GM21447 (cell line): ENCODE results near the gene MAP6D1.

Experiments
- ATAC-seq: cut with Tn5 transposase; IDR thresholded peaks from one replicate; pipeline ENCODE4 v1.9.1; 2021; ENCODE audit not compliant: unreplicated experiment

MAP6D1 gene

GRCh38 chr3:183825456-183826161 is at the start of gene MAP6D1:
TSS of gene MAP6D1 (minus strand) at chr3:183825577. CDS start at chr3:183825547, 30 bp downstream.
- peak; percentile 46 for ATAC-seq

- no peak for ATAC-seq
Measured at GRCh38 chr3:183873914-183874313, 48.5 kb upstream of the MAP6D1 start.

- no peak for ATAC-seq
Measured at GRCh38 chr3:183871541-183871940, 46.2 kb upstream of the MAP6D1 start.

GRCh38 chr3:183870563-183870962 is 45.2 kb upstream of the MAP6D1 start:
- no peak for ATAC-seq

- no peak for ATAC-seq
Measured at GRCh38 chr3:183868796-183869195, 43.4 kb upstream of the MAP6D1 start.

GRCh38 chr3:183862610-183863009 is 37.2 kb upstream of the MAP6D1 start:
- ATAC-seq = no peak

GRCh38 chr3:183857863-183858262 is 32.5 kb upstream of the MAP6D1 start:
- ATAC-seq = no peak

- no peak for ATAC-seq
Measured at GRCh38 chr3:183854318-183855035, 29.1 kb upstream of the MAP6D1 start.

GRCh38 chr3:183845608-183846288 is 20.4 kb upstream of the MAP6D1 start:
- ATAC-seq = no peak

GRCh38 chr3:183845090-183845489 is 19.7 kb upstream of the MAP6D1 start:
- no peak for ATAC-seq

- no peak for ATAC-seq
Measured at GRCh38 chr3:183844606-183845005, 19.2 kb upstream of the MAP6D1 start.

GRCh38 chr3:183839751-183840150 is 14.4 kb upstream of the MAP6D1 start:
- no peak for ATAC-seq

GRCh38 chr3:183837894-183838293 is 12.5 kb upstream of the MAP6D1 start:
- no peak for ATAC-seq

- no peak for ATAC-seq
Measured at GRCh38 chr3:183837390-183837789, 12.0 kb upstream of the MAP6D1 start.

- ATAC-seq = no peak
Measured at GRCh38 chr3:183833516-183833915, 8.1 kb upstream of the MAP6D1 start.

GRCh38 chr3:183830187-183830586 is 4.8 kb upstream of the MAP6D1 start:
- no peak for ATAC-seq

- ATAC-seq = no peak
Measured at GRCh38 chr3:183829466-183829865, 4.1 kb upstream of the MAP6D1 start.

- no peak for ATAC-seq
Measured at GRCh38 chr3:183828538-183828870, 3.1 kb upstream of the MAP6D1 start.

GRCh38 chr3:183827809-183828537 is 2.6 kb upstream of the MAP6D1 start:
- ATAC-seq = no peak

- no peak for ATAC-seq
Measured at GRCh38 chr3:183826448-183827250, 1.3 kb upstream of the MAP6D1 start.
